ENCODE measurements around the gene KCTD2. TPM values are rescaled to one million over a fixed set of nuclear protein-coding genes. Genes with fewer than 3 reads are reported as not detected.

KCTD2 gene
- total and polyA plus RNA-seq, 2 of the 13 experiments (the other 11 are each of a cell fraction or from before 2014, with no cell fraction given): 28.3 to 32.6 TPM

DNA sequence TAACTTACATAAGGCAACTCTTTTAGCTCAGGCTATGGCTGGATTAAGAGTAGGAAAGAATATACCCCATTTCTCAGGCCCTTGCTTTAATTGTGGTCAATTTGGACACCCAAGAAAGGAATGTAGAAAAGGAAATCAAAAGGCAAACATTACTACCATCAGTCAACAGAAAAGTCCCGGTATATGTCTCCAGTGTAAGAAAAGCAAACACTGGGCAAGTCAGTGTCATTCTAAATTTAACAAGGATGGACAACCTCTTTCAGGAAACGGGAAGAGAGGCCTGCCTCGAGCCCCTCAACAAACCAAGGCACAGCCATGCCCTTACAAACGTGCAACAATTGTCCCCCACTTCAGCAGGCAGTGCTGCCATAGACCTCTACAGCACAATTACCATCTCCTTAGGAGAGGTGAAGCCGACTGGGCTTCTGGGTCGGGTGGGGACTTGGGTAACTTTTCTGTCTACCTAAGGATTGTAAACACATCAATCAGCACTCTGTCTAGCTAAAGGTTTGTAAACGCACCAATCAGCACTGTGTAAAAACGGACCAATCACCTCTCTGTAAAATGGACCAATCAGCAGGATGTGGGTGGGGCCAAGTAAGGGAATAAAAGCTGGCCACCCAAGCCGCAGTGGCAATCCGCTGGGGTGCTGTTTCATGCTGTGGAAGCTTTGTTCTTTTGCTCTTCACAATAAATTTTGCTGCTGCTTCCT lies 22.2 kb upstream of the KCTD2 start:
- H3K27me3 ChIP-seq (ENCODE audit: control insufficient read depth in 1 of 2, insufficient read depth in 2 of 2, low read length in 2 of 2): peaks cover 0 to 3% of the 10 kb centered on the region in 2 experiments; a peak in 1 of 5 replicates
- CTCF ChIA-PET (ENCODE audit: low intra/inter-chr PET ratio, low total read pairs): interaction anchor here (0.9 kb wide), 1 partner anchor 63 kb away, joined by 3 read pairs; no protein-coding TSS in a partner anchor
- ATAC-seq: peak; percentile 75
- DNase-seq (ENCODE audit: low spot score): peak; percentile 61
- FAIRE-seq: peak; percentile 34
- H3K4me3 ChIP-seq (replicated peaks in 1 of 3; ENCODE audit: insufficient read depth in 1 of 3, low read depth in 2 of 3, low read length in 3 of 3): peak overlapping the region in 1 of 3 experiments; percentile 46; a peak in 3 of 6 replicates
- intact Hi-C loops (cut with micrococcal nuclease; ENCODE audit: unreplicated experiment) (loop anchor here (1.0 kb wide), 1 partner anchor 43 kb away; no protein-coding TSS in a partner anchor), in situ Hi-C loops (cut with HindIII; ENCODE audit: extremely low pct_ligation_motif_present, low pct_unique_long_range_greater_than_20kb) (no loop called here)
- peak overlapping the region; percentile 83 for H3K4me2 ChIP-seq (ENCODE audit: low read depth, low read length)
- peak overlapping the region; percentile 30 for H2AFZ ChIP-seq (ENCODE audit: low read length)
- WGBS (ENCODE audit: low lambda C conversion rate): 30% methylated on average over 10 of the region's 10 CpGs
- H3K27ac ChIP-seq (ENCODE audit: extremely low read length, insufficient read depth, low read length): peak overlapping the region; percentile 43
- H3K4me1 ChIP-seq (ENCODE audit: insufficient read depth, low read length): peaks cover 25% of the 10 kb centered on the region
- no peaks in the 10 kb centered on the region for H3K79me2 ChIP-seq (ENCODE audit: insufficient read depth, low read length)
- no peaks in the 10 kb centered on the region for H3K9me3 ChIP-seq (ENCODE audit: low read length)
- POLR2A ChIA-PET: interaction anchor here (0.7 to 4.7 kb wide), 23 partner anchors 8 to 381 kb away, joined by 3 to 90 read pairs (median 4); partner anchors contain the start of genes ATP5PD, CDR2L, FDXR and GRB2
- no peak overlapping the region; the same call in 1 of the 2 replicates for H3K9ac ChIP-seq (ENCODE audit: insufficient read depth, low read depth, low read length)
- H3K36me3 ChIP-seq (replicated peaks in 1 of 2; ENCODE audit: control insufficient read depth in 1 of 2, insufficient read depth in 2 of 2, low read length in 2 of 2): peaks cover 13 to 21% of the 10 kb centered on the region in 2 experiments
- H4K20me1 ChIP-seq (ENCODE audit: insufficient read depth, low read length): no peaks in the 10 kb centered on the region
- BruUV-seq (replicated peaks): no TSS peak
- TF ChIP-seq, protein P1, sequence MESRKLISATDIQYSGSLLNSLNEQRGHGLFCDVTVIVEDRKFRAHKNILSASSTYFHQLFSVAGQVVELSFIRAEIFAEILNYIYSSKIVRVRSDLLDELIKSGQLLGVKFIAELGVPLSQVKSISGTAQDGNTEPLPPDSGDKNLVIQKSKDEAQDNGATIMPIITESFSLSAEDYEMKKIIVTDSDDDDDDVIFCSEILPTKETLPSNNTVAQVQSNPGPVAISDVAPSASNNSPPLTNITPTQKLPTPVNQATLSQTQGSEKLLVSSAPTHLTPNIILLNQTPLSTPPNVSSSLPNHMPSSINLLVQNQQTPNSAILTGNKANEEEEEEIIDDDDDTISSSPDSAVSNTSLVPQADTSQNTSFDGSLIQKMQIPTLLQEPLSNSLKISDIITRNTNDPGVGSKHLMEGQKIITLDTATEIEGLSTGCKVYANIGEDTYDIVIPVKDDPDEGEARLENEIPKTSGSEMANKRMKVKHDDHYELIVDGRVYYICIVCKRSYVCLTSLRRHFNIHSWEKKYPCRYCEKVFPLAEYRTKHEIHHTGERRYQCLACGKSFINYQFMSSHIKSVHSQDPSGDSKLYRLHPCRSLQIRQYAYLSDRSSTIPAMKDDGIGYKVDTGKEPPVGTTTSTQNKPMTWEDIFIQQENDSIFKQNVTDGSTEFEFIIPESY (CRISPR knock-in tag; IDR thresholded peaks at IDR 0.05): peak; percentile 89
- TF ChIP-seq HDAC1 (CRISPR knock-in tag; IDR thresholded peaks at IDR 0.05): 0 out of 2 replicates have a peak, but pooled peaks have one; percentile 27
- TF ChIP-seq ZNF703 (CRISPR knock-in tag; IDR thresholded peaks at IDR 0.05; ENCODE audit: borderline replicate concordance): no peak
- peak; percentile 31; the same call in 1 of the 2 replicates for TF ChIP-seq HMG20A (CRISPR knock-in tag; IDR thresholded peaks at IDR 0.05; ENCODE audit: borderline replicate concordance)
- TF ChIP-seq ZNF143 (CRISPR knock-in tag; IDR thresholded peaks at IDR 0.05): no peak
- peak; percentile 20; the same call in 1 of the 2 replicates for TF ChIP-seq MIXL1 (CRISPR knock-in tag; IDR thresholded peaks at IDR 0.05)
- TF ChIP-seq, protein P2, sequence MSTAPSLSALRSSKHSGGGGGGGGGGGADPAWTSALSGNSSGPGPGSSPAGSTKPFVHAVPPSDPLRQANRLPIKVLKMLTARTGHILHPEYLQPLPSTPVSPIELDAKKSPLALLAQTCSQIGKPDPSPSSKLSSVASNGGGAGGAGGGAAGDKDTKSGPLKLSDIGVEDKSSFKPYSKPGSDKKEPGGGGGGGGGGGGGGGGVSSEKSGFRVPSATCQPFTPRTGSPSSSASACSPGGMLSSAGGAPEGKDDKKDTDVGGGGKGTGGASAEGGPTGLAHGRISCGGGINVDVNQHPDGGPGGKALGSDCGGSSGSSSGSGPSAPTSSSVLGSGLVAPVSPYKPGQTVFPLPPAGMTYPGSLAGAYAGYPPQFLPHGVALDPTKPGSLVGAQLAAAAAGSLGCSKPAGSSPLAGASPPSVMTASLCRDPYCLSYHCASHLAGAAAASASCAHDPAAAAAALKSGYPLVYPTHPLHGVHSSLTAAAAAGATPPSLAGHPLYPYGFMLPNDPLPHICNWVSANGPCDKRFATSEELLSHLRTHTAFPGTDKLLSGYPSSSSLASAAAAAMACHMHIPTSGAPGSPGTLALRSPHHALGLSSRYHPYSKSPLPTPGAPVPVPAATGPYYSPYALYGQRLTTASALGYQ (CRISPR knock-in tag; IDR thresholded peaks at IDR 0.05): no peak
- TF ChIP-seq SAP130 (CRISPR knock-in tag; IDR thresholded peaks at IDR 0.05; ENCODE audit: low read depth): peak; percentile 45
- 0 out of 2 replicates have a peak, but pooled peaks have one; percentile 9 for TF ChIP-seq BCL6 (CRISPR knock-in tag; IDR thresholded peaks at IDR 0.05)
- TF ChIP-seq POGZ (CRISPR knock-in tag; IDR thresholded peaks at IDR 0.05): peak; percentile 57; the same call in 1 of the 2 replicates
- TF ChIP-seq PHF8 (CRISPR knock-in tag; IDR thresholded peaks at IDR 0.05): peak; percentile 30; the same call in 1 of the 2 replicates
- peak; percentile 15; the same call in 1 of the 2 replicates for TF ChIP-seq BATF2 (CRISPR knock-in tag; IDR thresholded peaks at IDR 0.05)
- TF ChIP-seq ATM (IDR thresholded peaks at IDR 0.05; ENCODE audit: borderline replicate concordance): no peak
- 0 out of 2 replicates have a peak, but pooled peaks have one; percentile 35 for TF ChIP-seq ZNF124 (CRISPR knock-in tag; IDR thresholded peaks at IDR 0.05)
- TF ChIP-seq SOX13 (IDR thresholded peaks at IDR 0.05): no peak
- TF ChIP-seq SOX13 (CRISPR knock-in tag; conservative IDR thresholded peaks at IDR 0.05 in 1 of 2, IDR thresholded peaks at IDR 0.05 in 1 of 2): 0 out of 4 replicates have a peak, but pooled peaks of 1 of the 2 experiments have one; percentile 2
- peak; percentile 56; the same call in 1 of the 2 replicates for TF ChIP-seq FOXA3 (CRISPR knock-in tag; IDR thresholded peaks at IDR 0.05)

Measured in HepG2 (cell line).